ENCODE data around the gene SLC35B1. TPM values are rescaled to one million over a fixed set of nuclear protein-coding genes. Genes with fewer than 3 reads are reported as not detected.

SLC35B1 gene
- polyA plus RNA-seq, 1 of the 3 experiments (the other 2 are of a cell fraction): 89.8 TPM

GRCh38 chr17:49664706-49665211, 43.0 kb downstream of the SLC35B1 start:
- TF ChIP-seq IRF3 (IDR thresholded peaks at IDR 0.05; ENCODE audit: low read depth, low read length) (no peak), TCF12 (IDR thresholded peaks at IDR 0.05) (no peak), FOXJ3 (CRISPR knock-in tag; IDR thresholded peaks at IDR 0.05) (no peak), ZBTB33 (IDR thresholded peaks at IDR 0.05; ENCODE audit: borderline replicate concordance, low read depth) (no peak), ELF1 (IDR thresholded peaks at IDR 0.05) (no peak), PBX3 (IDR thresholded peaks at IDR 0.05) (no peak), MXI1 (IDR thresholded peaks at IDR 0.05; ENCODE audit: low read depth, low read length) (no peak), MEF2A (IDR thresholded peaks at IDR 0.05; ENCODE audit: borderline replicate concordance, low read depth) (no peak), FOXM1 (IDR thresholded peaks at IDR 0.05; ENCODE audit: low read depth) (no peak)
- Histone ChIP-seq H2AFZ (ENCODE audit: low read depth) (no peak overlapping the region), H3F3A (replicated peaks; ENCODE audit: insufficient read depth) (peaks cover 3% of the 10 kb centered on the region), H3K36me3 (replicated peaks in 1 of 2; ENCODE audit: control insufficient read depth in 1 of 2, insufficient read depth in 2 of 2, low read length in 1 of 2) (peaks cover 0 to 31% of the 10 kb centered on the region in 2 experiments), H3K4me3 (ENCODE audit: low read depth in 2 of 2, low read length in 1 of 2) (no peak overlapping the region), H3K27me3 (ENCODE audit: insufficient read depth) (no peaks in the 10 kb centered on the region), H3K4me1 (ENCODE audit: control insufficient read depth in 1 of 2, insufficient read depth in 2 of 2, low read depth in 1 of 2, low read length in 1 of 2) (no peaks in the 10 kb centered on the region; a peak in 1 of 4 replicates), H4K20me1 (ENCODE audit: insufficient read depth) (peaks cover 12% of the 10 kb centered on the region; the same call in 1 of the 2 replicates), H3K9ac (no peak overlapping the region), H3K79me2 (ENCODE audit: insufficient read depth) (peaks cover 97% of the 10 kb centered on the region), H3K9me2 (no peaks in the 10 kb centered on the region), H3K4me2 (no peak overlapping the region), H3K9me3 (no peaks in the 10 kb centered on the region), H3K27ac (ENCODE audit: low read depth in 2 of 2, low read length in 1 of 2) (no peak overlapping the region)
- 88% methylated on average over 3 of the region's 3 CpGs for WGBS (ENCODE audit: low lambda C conversion rate)
- DNase-seq: no peak
- ChIA-PET CTCF (interaction anchor here (0.6 to 2.5 kb wide), 7 partner anchors 15 to 1655 kb away, joined by 3 to 12 read pairs (median 3); partner anchors contain the start of gene SLC35B1), POLR2A (no interaction called here)

DNA sequence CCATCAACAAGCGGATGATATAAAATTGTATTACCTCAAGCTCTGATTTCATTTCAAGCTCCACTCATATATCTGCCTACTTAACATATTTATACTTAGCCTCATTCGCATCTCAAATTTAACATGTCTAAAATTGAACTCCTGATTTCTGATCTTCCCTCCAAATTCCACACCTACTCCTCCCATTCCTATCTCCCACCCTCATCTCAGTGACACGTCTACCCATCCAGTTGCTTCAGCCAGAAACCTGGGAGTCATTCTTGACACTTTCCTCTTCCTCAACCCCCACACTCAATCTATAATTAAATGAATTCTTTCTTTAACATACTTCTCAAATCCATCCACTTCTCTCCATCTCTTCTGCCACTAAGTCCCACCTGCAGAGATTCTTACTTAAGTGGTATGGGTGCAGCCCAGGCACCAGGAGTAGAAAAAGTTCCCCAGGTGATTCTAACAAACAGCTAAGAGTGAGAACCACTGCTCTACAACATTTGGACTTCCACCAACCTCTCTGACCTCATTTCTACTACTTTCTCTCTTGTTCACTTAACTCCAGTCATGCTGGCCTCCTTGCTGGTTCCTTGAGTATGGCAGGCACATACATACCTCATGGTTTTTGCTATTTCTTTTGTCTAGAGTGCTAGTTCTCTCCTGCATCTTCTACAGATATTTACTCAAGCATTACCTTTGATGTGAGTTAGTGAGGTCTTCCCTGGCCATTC, 47.9 kb downstream of the SLC35B1 start:
- no peak for DNase-seq
- Histone ChIP-seq H3K9me2 (no peaks in the 10 kb centered on the region), H3K27ac (ENCODE audit: low read depth in 2 of 2, low read length in 1 of 2) (no peak overlapping the region), H3K79me2 (ENCODE audit: insufficient read depth) (peaks cover 98% of the 10 kb centered on the region), H3K36me3 (replicated peaks in 1 of 2; ENCODE audit: control insufficient read depth in 1 of 2, insufficient read depth in 2 of 2, low read length in 1 of 2) (peaks cover 0 to 28% of the 10 kb centered on the region in 2 experiments), H3F3A (replicated peaks; ENCODE audit: insufficient read depth) (no peaks in the 10 kb centered on the region), H3K9ac (no peak overlapping the region), H2AFZ (ENCODE audit: low read depth) (no peak overlapping the region), H3K4me2 (no peak overlapping the region), H4K20me1 (ENCODE audit: insufficient read depth) (peaks cover 7% of the 10 kb centered on the region; the same call in 1 of the 2 replicates), H3K27me3 (ENCODE audit: insufficient read depth) (no peaks in the 10 kb centered on the region), H3K4me3 (ENCODE audit: low read depth in 2 of 2, low read length in 1 of 2) (no peak overlapping the region), H3K4me1 (ENCODE audit: control insufficient read depth in 1 of 2, insufficient read depth in 2 of 2, low read depth in 1 of 2, low read length in 1 of 2) (no peaks in the 10 kb centered on the region; a peak in 1 of 4 replicates), H3K9me3 (no peaks in the 10 kb centered on the region)
- ChIA-PET POLR2A (no interaction called here), CTCF (interaction anchor here (0.8 to 2.0 kb wide), 3 partner anchors 48 to 104 kb away, joined by 3 to 9 read pairs (median 3); partner anchors contain the start of gene SLC35B1)
- 96% methylated on average over 3 of the region's 3 CpGs for WGBS (ENCODE audit: low lambda C conversion rate)
- TF ChIP-seq EZH2phosphoT487 (IDR thresholded peaks at IDR 0.05; ENCODE audit: borderline replicate concordance, low read depth) (no peak), RCOR1 (IDR thresholded peaks at IDR 0.05; ENCODE audit: low read length) (no peak), NFIC (IDR thresholded peaks at IDR 0.05; ENCODE audit: borderline replicate concordance) (no peak), CTCF (IDR thresholded peaks at IDR 0.05) (no peak), TCF12 (IDR thresholded peaks at IDR 0.05) (no peak), RAD21 (IDR thresholded peaks at IDR 0.05; ENCODE audit: low read length) (no peak), GATA2 (CRISPR knock-in tag; IDR thresholded peaks at IDR 0.05) (no peak), NRF1 (IDR thresholded peaks at IDR 0.05; ENCODE audit: low read depth, low read length) (no peak), IRF3 (IDR thresholded peaks at IDR 0.05; ENCODE audit: low read depth, low read length) (no peak), USF1 (IDR thresholded peaks at IDR 0.05; ENCODE audit: borderline replicate concordance, low read depth) (no peak), CHD2 (IDR thresholded peaks at IDR 0.05; ENCODE audit: low read length, partially characterized antibody) (no peak), POLR2AphosphoS5 (IDR thresholded peaks at IDR 0.05; ENCODE audit: low read depth, low read length) (no peak)
